GM23248 (cell line): ENCODE data around the gene SURF6. TPM values are rescaled to one million over a fixed set of nuclear protein-coding genes. Genes with fewer than 3 reads are reported as not detected.
"Not testable (repeated sequence)": the region's sequence is repeated elsewhere in the genome, so short reads cannot be mapped to it uniquely, and the experiment has no call there.

Source experiments
- DNase-seq: peaks from one replicate; pipeline ENCODE4 v3.0.0-alpha.2; 2015
- H2AFZ ChIP-seq: fragments of 200-600 bp; sonication (generic); 2 replicates; pipeline ENCODE4 v1.6.1; 2016; ENCODE audit warnings: antibody characterized with exemption
- H3F3A ChIP-seq: fragments of 200-600 bp; sonication (generic); 2 replicates; pipeline ENCODE4 v1.6.1; 2016; ENCODE audit warnings: mild to moderate bottlenecking, antibody characterized with exemption, mixed run types; ENCODE audit not compliant: insufficient read depth
- H3K27ac ChIP-seq: fragments of 200-600 bp; sonication (generic); 2 replicates; pipeline ENCODE4 v1.5.1; 2016; ENCODE audit warnings: mild to moderate bottlenecking
- H3K27me3 ChIP-seq: fragments of 200-600 bp; sonication (generic); replicated peaks from 2 replicates; pipeline ENCODE4 v1.6.1; 2016; ENCODE audit warnings: mild to moderate bottlenecking; ENCODE audit not compliant: insufficient read depth
- H3K36me3 ChIP-seq: fragments of 200-600 bp; sonication (generic); 2 replicates; pipeline ENCODE4 v1.6.1; 2016; ENCODE audit warnings: low read depth, mild to moderate bottlenecking
- H3K4me1 ChIP-seq: fragments of 200-600 bp; sonication (generic); 2 replicates; pipeline ENCODE4 v1.6.1; 2016; ENCODE audit warnings: mild to moderate bottlenecking; ENCODE audit not compliant: insufficient read depth
- H3K4me2 ChIP-seq: fragments of 200-600 bp; sonication (generic); one replicate; pipeline ENCODE4 v1.6.1; 2016; ENCODE audit warnings: mild to moderate bottlenecking; ENCODE audit not compliant: unreplicated experiment
- H3K4me3 ChIP-seq: fragments of 200-600 bp; sonication (generic); 2 replicates; pipeline ENCODE4 v1.5.1; 2016; ENCODE audit warnings: mild to moderate bottlenecking
- H3K79me2 ChIP-seq: fragments of 200-600 bp; sonication (generic); 2 replicates; pipeline ENCODE4 v1.6.1; 2016; ENCODE audit warnings: mild to moderate bottlenecking; ENCODE audit not compliant: insufficient read depth
- H3K9ac ChIP-seq: fragments of 200-600 bp; sonication (generic); 2 replicates; pipeline ENCODE4 v1.6.1; 2016; ENCODE audit warnings: mild to moderate bottlenecking
- H3K9me2 ChIP-seq: fragments of 200-600 bp; sonication (generic); 2 replicates; pipeline ENCODE4 v1.6.1; 2016; ENCODE audit warnings: mixed run types, mild to moderate bottlenecking, moderate library complexity; ENCODE audit not compliant: insufficient read depth
- H3K9me3 ChIP-seq: fragments of 200-600 bp; sonication (generic); one replicate; pipeline ENCODE4 v1.6.1; 2017; ENCODE audit warnings: low read depth
- H4K20me1 ChIP-seq: fragments of 200-600 bp; sonication (generic); 2 replicates; pipeline ENCODE4 v1.6.0; 2016; ENCODE audit not compliant: insufficient read depth
- EZH2 ChIP-seq: fragments of 200-600 bp; sonication (generic); IDR thresholded peaks from 2 replicates; pipeline ENCODE4 v1.6.1; 2018; ENCODE audit warnings: antibody characterized with exemption, mild to moderate bottlenecking; ENCODE audit not compliant: insufficient read depth, poor library complexity, severe bottlenecking
- EZH2phosphoT487 ChIP-seq: fragments of 200-600 bp; sonication (generic); IDR thresholded peaks from 2 replicates; pipeline ENCODE4 v1.6.1; 2018; ENCODE audit warnings: antibody characterized with exemption, moderate library complexity, mild to moderate bottlenecking, low read depth; ENCODE audit not compliant: insufficient read depth
- WGBS, 2 experiments: methylation state at CpG; one replicate each; pipeline ENCODE4 v1.1.6; 2015 to 2017; ENCODE audit warnings: low lambda C conversion rate in 2 of 2, low coverage in 1 of 2; ENCODE audit errors: missing lambda C conversion rate in 2 of 2; 5-methylcytosine and 5-hydroxymethylcytosine counted together
- in situ Hi-C: fragments of 300-500 bp; cut with MboI; formaldehyde crosslinking; loops from 2 replicates; pipeline ENCODE4 v1.15.0; 2020
- polyA plus RNA-seq: library from polyadenylated mRNA; unstranded; fragments of >200 nt; fragmentation: Nextera tagmentation; extraction: Ambion mirVana; gene quantifications from 2 replicates; pipeline ENCODE4 v1.2.1, GENCODE V29; 2016
- total RNA-seq: library from RNA; depleted of rRNA; stranded (reverse); fragments of >200 nt; shearing (Covaris generic); gene quantifications from 2 replicates; pipeline ENCODE4 v1.2.3, GENCODE V29; 2014

Gene SURF6
- total and polyA plus RNA-seq, 2 experiments from 2014 or later = 10.8 to 13.4 TPM

- Histone ChIP-seq H3K27me3 (no peaks in the 10 kb centered on the region), H3F3A (no peaks in the 10 kb centered on the region), H3K36me3 (no peaks in the 10 kb centered on the region), H2AFZ (no peak overlapping the region), H3K4me1 (no peaks in the 10 kb centered on the region), H4K20me1 (no peaks in the 10 kb centered on the region), H3K9me3 (no peaks in the 10 kb centered on the region), H3K4me3 (no peak overlapping the region), H3K9ac (no peak overlapping the region), H3K27ac (no peak overlapping the region), H3K79me2 (no peaks in the 10 kb centered on the region), H3K4me2 (no peak overlapping the region), H3K9me2 (no peaks in the 10 kb centered on the region)
- TF ChIP-seq EZH2phosphoT487 = no peak
- TF ChIP-seq EZH2 = no peak
- DNase-seq = no peak
- WGBS, 2 experiments = 82 to 86% methylated on average over 13 of the region's 13 CpGs
- in situ Hi-C loops = no loop called here
Observed at GRCh38 chr9:133323991-133324703, 11.8 kb downstream of the SURF6 start.

DNA sequence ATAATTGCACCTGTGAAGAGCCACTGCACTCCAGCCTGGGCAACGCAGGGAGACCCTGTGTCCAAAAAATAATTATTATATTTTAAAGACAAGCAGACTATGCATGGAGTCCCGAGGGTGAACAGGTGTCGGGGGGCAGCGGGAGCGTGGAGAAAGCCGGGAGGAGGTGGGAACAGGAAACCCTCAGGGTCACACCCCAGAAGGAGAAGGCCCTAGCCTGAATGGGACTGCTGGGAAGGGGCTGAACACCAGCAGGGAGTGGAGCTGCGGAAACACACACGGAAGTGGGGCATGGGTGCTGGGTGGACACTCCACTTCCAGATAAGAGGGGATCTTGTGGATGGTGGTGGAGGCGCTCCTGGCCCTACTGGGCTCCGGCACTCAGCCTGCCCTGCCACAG, 12.8 kb downstream of the SURF6 start:
- Histone ChIP-seq H3K9me2 (no peaks in the 10 kb centered on the region), H4K20me1 (no peaks in the 10 kb centered on the region), H3K36me3 (no peaks in the 10 kb centered on the region), H3K4me3 (no peak overlapping the region), H3F3A (no peaks in the 10 kb centered on the region), H3K4me2 (no peak overlapping the region), H2AFZ (no peak overlapping the region), H3K4me1 (no peaks in the 10 kb centered on the region), H3K27ac (no peak overlapping the region), H3K79me2 (no peaks in the 10 kb centered on the region), H3K9me3 (no peaks in the 10 kb centered on the region), H3K9ac (no peak overlapping the region), H3K27me3 (no peaks in the 10 kb centered on the region)
- TF ChIP-seq EZH2phosphoT487 (no peak), EZH2 (no peak)
- WGBS, 2 experiments = 60 to 62% methylated on average over 10 of the region's 10 CpGs
- in situ Hi-C loops = no loop called here
- DNase-seq = no peak

- Histone ChIP-seq H3K27me3 (no peaks in the 10 kb centered on the region), H3K79me2 (no peaks in the 10 kb centered on the region), H3K27ac (no peak overlapping the region), H2AFZ (no peak overlapping the region), H3K9me3 (no peaks in the 10 kb centered on the region), H3K4me2 (no peak overlapping the region), H3K4me1 (no peaks in the 10 kb centered on the region), H3F3A (no peaks in the 10 kb centered on the region), H3K9ac (no peak overlapping the region), H3K9me2 (no peaks in the 10 kb centered on the region), H4K20me1 (no peaks in the 10 kb centered on the region), H3K4me3 (no peak overlapping the region), H3K36me3 (no peaks in the 10 kb centered on the region)
- TF ChIP-seq EZH2phosphoT487 (no peak), EZH2 (no peak)
- DNase-seq = no peak
- in situ Hi-C loops = no loop called here
- 52 to 59% methylated on average over 11 to 14 of the region's 14 CpGs for WGBS, 2 experiments
Observed at GRCh38 chr9:133322701-133323100, 13.3 kb downstream of the SURF6 start.

DNA sequence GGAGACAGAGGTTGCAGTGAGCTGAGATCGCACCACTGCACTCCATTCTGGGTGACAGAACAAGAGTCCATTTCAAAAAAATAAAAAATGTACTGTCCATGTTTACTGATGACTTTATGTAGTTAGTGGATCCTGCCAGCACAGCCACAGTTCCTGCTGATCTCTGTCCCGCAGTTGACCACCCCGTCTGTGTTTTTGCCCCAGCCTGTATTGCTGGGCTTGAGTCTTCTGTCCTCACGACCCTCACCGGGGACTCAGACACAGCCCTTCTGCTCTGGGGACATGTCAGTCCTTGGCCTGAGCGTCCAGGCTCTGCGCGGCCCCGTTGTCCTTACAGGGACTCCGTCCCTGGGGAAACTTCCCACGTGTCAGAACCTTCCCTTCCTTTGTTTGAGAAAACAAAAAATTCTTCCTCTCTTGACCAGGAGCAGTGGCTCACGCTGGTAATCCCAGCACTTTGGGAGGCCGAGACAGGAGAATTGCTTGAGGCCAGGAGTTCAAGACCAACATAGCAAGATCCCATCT, 14.5 kb downstream of the SURF6 start:
- TF ChIP-seq EZH2phosphoT487 (no peak), EZH2 (no peak)
- H3K4me2 ChIP-seq = no peak overlapping the region
- H2AFZ ChIP-seq = no peak overlapping the region
- no peaks in the 10 kb centered on the region for H3K4me1 ChIP-seq
- no peaks in the 10 kb centered on the region; the same call in 1 of the 2 replicates for H3K27me3 ChIP-seq
- H4K20me1 ChIP-seq = no peaks in the 10 kb centered on the region
- no peak overlapping the region for H3K4me3 ChIP-seq
- DNase-seq = no peak
- H3F3A ChIP-seq = no peaks in the 10 kb centered on the region
- no peaks in the 10 kb centered on the region for H3K36me3 ChIP-seq
- H3K9me3 ChIP-seq = no peaks in the 10 kb centered on the region
- 77 to 80% methylated on average over 13 of the region's 13 CpGs for WGBS, 2 experiments
- no peaks in the 10 kb centered on the region for H3K79me2 ChIP-seq
- H3K27ac ChIP-seq = no peak overlapping the region
- no peak overlapping the region for H3K9ac ChIP-seq
- H3K9me2 ChIP-seq = no peaks in the 10 kb centered on the region
- in situ Hi-C loops = no loop called here

GRCh38 chr9:133320421-133320881, 15.5 kb downstream of the SURF6 start:
- Histone ChIP-seq H3K4me1 (no peaks in the 10 kb centered on the region), H3K9me2 (no peaks in the 10 kb centered on the region), H4K20me1 (no peaks in the 10 kb centered on the region), H3K79me2 (no peaks in the 10 kb centered on the region), H3K9me3 (no peaks in the 10 kb centered on the region), H3K4me3 (no peak overlapping the region), H3F3A (no peaks in the 10 kb centered on the region), H3K4me2 (no peak overlapping the region), H3K27me3 (no peaks in the 10 kb centered on the region; the same call in 1 of the 2 replicates), H3K9ac (no peak overlapping the region), H2AFZ (no peak overlapping the region), H3K36me3 (no peaks in the 10 kb centered on the region), H3K27ac (no peak overlapping the region)
- in situ Hi-C loops = no loop called here
- 51 to 61% methylated on average over 12 of the region's 13 CpGs for WGBS, 2 experiments
- TF ChIP-seq EZH2phosphoT487 (no peak), EZH2 (no peak)
- no peak for DNase-seq

DNA sequence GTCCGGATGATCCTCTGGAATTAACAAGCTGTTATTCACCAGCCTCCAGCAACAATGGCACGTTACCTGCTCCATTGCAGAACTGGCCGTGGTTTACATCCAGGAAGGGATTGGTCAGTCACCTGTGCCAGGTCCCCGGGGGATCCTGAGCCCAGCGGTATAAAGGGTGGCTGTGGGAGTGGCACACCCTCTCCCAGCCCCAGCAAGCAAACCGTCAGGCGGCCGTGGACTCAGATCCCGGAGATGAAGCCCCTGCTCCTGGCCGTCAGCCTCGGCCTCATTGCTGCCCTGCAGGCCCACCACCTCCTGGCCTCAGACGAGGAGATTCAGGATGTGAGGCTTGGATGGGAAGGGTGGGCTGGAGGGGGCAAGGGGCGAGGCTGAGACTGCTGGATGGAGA, 18.4 kb downstream of the SURF6 start:
- H3K9me2 ChIP-seq, DNase-seq, H3K4me3 ChIP-seq, H3K4me1 ChIP-seq, H3K4me2 ChIP-seq, H4K20me1 ChIP-seq, H3K9me3 ChIP-seq, H2AFZ ChIP-seq, H3K79me2 ChIP-seq, H3K27ac ChIP-seq, H3K27me3 ChIP-seq, in situ Hi-C loops, H3F3A ChIP-seq, H3K9ac ChIP-seq, H3K36me3 ChIP-seq: not testable (repeated sequence)
- 56 to 58% methylated on average over 10 to 13 of the region's 13 CpGs for WGBS, 2 experiments
